Mesothelial cell of epicardium (in vitro differentiated cells): ENCODE results near the gene CELF2. TPM values are rescaled to one million over a fixed set of nuclear protein-coding genes. Genes with fewer than 3 reads are reported as not detected.

Source experiments
- DNase-seq, 2 experiments: peaks; one replicate each; pipeline ENCODE4 v3.0.0; 2021; ENCODE audit warnings: low spot score in 2 of 2; ENCODE audit not compliant: unreplicated experiment in 2 of 2
- H3K27ac Mint-ChIP-seq: 2 replicates; pipeline ENCODE4 v1.8.0; 2021; ENCODE audit warnings: mixed read lengths
- H3K27me3 Mint-ChIP-seq: 2 replicates; pipeline ENCODE4 v1.8.0; 2021; ENCODE audit warnings: low read depth, mixed read lengths
- H3K36me3 Mint-ChIP-seq: 2 replicates; pipeline ENCODE4 v1.8.0; 2021; ENCODE audit warnings: mixed read lengths
- H3K4me1 Mint-ChIP-seq: 2 replicates; pipeline ENCODE4 v1.8.0; 2021; ENCODE audit warnings: mixed read lengths
- H3K4me3 Mint-ChIP-seq: 2 replicates; pipeline ENCODE4 v1.8.0; 2021; ENCODE audit warnings: mild to moderate bottlenecking, moderate library complexity, mixed read lengths
- H3K9me3 Mint-ChIP-seq: 2 replicates; pipeline ENCODE4 v1.8.0; 2021; ENCODE audit warnings: mixed read lengths
- CTCF ChIP-seq: fragments of 200-600 bp; sonication (generic); IDR thresholded peaks from one replicate; pipeline ENCODE4 v1.5.0; 2021; ENCODE audit warnings: antibody characterized with exemption; ENCODE audit not compliant: unreplicated experiment
- total RNA-seq: library from RNA; stranded (reverse); gene quantifications from 3 replicates; pipeline ENCODE4 v1.2.1, GENCODE V29; 2021

CELF2 gene
- total RNA-seq, 1 donor from 2014 or later, result 24.0 TPM

DNA sequence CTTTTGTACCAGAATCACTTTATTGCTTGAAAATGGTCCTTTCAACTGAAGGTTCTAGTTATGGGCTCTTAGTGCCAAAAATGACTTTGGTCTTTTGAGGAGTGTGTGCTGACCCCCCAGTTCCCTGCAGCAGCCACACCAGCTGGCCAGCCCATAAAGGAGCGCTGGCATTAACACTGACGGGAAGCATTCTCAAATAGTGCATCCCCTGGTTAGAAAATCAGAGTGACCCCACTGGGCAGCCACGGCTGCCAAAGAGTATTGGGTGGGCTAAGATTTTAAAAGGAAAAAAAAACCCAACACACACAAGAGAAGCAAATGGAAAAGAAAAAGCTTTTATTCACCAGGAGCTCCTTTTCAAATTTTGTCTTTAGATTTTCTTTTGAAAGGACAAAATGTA is 199.8 kb downstream of the CELF2 start:
- no peak for DNase-seq
- H3K36me3 Mint-ChIP-seq, result no peaks in the 10 kb centered on the region
- H3K4me1 Mint-ChIP-seq, result peaks cover 4% of the 10 kb centered on the region
- H3K27ac Mint-ChIP-seq, result no peak overlapping the region
- no peaks in the 10 kb centered on the region for H3K9me3 Mint-ChIP-seq
- TF ChIP-seq CTCF, result no peak
- peaks cover 36% of the 10 kb centered on the region for H3K27me3 Mint-ChIP-seq
- H3K4me3 Mint-ChIP-seq, result no peak overlapping the region

GRCh38 chr10:11218395-11218794 is 200.7 kb downstream of the CELF2 start:
- no peak for DNase-seq
- TF ChIP-seq CTCF, result no peak
- H3K36me3 Mint-ChIP-seq, result no peaks in the 10 kb centered on the region
- H3K9me3 Mint-ChIP-seq, result no peaks in the 10 kb centered on the region
- peaks cover 4% of the 10 kb centered on the region for H3K4me1 Mint-ChIP-seq
- peaks cover 36% of the 10 kb centered on the region for H3K27me3 Mint-ChIP-seq
- H3K27ac Mint-ChIP-seq, result no peak overlapping the region
- no peak overlapping the region for H3K4me3 Mint-ChIP-seq

DNA sequence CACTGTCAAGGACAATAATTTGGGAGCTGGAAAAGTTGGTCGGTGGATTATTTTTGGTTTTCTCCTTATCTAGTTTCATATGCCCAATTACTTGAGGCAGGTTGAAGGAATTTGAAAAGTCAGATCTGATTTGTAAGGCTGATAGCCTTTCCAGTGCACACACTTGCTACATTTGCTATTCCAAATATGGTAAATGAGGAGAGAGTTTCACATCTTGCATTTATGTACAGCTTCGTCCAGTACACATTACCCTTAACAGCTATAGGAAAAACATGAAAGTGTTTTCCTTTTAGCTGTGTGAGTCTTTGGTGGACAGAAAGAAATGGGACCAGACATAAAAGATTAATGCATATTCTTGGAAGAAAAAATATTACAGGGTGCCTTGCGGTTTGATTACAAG is 201.8 kb downstream of the CELF2 start:
- Mint-ChIP-seq H3K27me3 (peaks cover 35% of the 10 kb centered on the region), H3K4me3 (no peak overlapping the region), H3K27ac (no peak overlapping the region), H3K9me3 (no peaks in the 10 kb centered on the region), H3K36me3 (no peaks in the 10 kb centered on the region), H3K4me1 (peaks cover 4% of the 10 kb centered on the region)
- DNase-seq, result no peak
- no peak for TF ChIP-seq CTCF

- Mint-ChIP-seq H3K27me3 (peaks cover 29% of the 10 kb centered on the region), H3K4me1 (peaks cover 4% of the 10 kb centered on the region), H3K27ac (no peak overlapping the region), H3K9me3 (no peaks in the 10 kb centered on the region), H3K36me3 (no peaks in the 10 kb centered on the region), H3K4me3 (no peak overlapping the region)
- no peak for DNase-seq
- no peak for TF ChIP-seq CTCF
These were observed 205.4 kb downstream of the CELF2 start for GRCh38 chr10:11223081-11223480.

DNA sequence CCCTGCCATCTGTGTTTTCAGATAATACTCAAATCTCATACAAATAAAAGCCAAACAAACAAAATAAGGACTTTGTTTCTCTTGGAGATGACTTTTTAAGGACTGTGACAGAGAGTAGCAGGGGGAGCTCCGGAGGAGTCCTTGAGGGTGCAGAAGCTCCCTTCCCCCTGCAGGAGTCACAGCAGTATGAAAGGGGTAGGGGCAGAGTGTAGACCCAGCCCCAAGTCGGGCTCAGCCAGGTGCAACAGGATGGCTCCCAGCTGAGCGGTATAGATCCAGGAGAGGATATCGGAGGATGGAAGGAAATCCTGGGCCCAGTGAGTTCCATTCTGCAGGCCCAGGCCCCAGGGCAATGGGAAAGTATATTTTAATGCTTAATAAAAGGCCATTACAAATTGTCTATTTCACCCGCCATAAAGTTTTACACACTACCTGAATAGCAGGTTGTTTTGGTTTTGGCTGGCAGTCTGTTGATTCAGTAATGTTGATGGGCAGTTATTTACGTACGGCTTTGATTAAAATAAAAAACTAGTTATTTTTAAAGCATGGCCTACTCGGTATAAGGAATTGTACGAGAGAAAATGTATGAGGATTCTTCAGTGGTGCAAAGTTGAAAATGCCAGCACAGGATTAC is 206.0 kb downstream of the CELF2 start:
- no peak overlapping the region for H3K4me3 Mint-ChIP-seq
- DNase-seq, result no peak
- H3K27me3 Mint-ChIP-seq, result peaks cover 29% of the 10 kb centered on the region
- H3K36me3 Mint-ChIP-seq, result no peaks in the 10 kb centered on the region
- H3K9me3 Mint-ChIP-seq, result no peaks in the 10 kb centered on the region
- H3K27ac Mint-ChIP-seq, result no peak overlapping the region
- peaks cover 4% of the 10 kb centered on the region for H3K4me1 Mint-ChIP-seq
- TF ChIP-seq CTCF, result no peak

- Mint-ChIP-seq H3K4me1 (peaks cover 2% of the 10 kb centered on the region), H3K27me3 (peaks cover 29% of the 10 kb centered on the region), H3K9me3 (no peaks in the 10 kb centered on the region), H3K27ac (no peak overlapping the region), H3K4me3 (no peak overlapping the region), H3K36me3 (no peaks in the 10 kb centered on the region)
- no peak for TF ChIP-seq CTCF
- DNase-seq, result no peak
These were observed 206.6 kb downstream of the CELF2 start for GRCh38 chr10:11224321-11224720.
